CD1c-positive myeloid dendritic cell (primary cell): Measurements from ENCODE around the gene SPARCL1.

Source experiments
- DNase-seq: peaks from one replicate; pipeline ENCODE4 v3.0.0-alpha.2; 2016; ENCODE audit errors: extremely low spot score

The SPARCL1 gene

GRCh38 chr4:87541956-87542709 lies 13.0 kb upstream of the SPARCL1 start:
- DNase-seq = no peak

GRCh38 chr4:87541521-87541920 lies 12.3 kb upstream of the SPARCL1 start:
- DNase-seq = no peak

GRCh38 chr4:87540146-87541058 lies 11.2 kb upstream of the SPARCL1 start:
- no peak for DNase-seq

- DNase-seq = no peak
Measured at GRCh38 chr4:87532907-87533306, 3.7 kb upstream of the SPARCL1 start.

- no peak for DNase-seq
Measured at GRCh38 chr4:87532109-87532508, 2.9 kb upstream of the SPARCL1 start.

- no peak for DNase-seq
Measured at GRCh38 chr4:87531621-87532020, 2.4 kb upstream of the SPARCL1 start.

- no peak for DNase-seq
Measured at GRCh38 chr4:87530868-87531267, 1.7 kb upstream of the SPARCL1 start.

GRCh38 chr4:87530229-87530628 lies 1.1 kb upstream of the SPARCL1 start:
- DNase-seq = no peak

- DNase-seq = no peak
Measured at GRCh38 chr4:87527431-87528220, 1.6 kb downstream of the SPARCL1 start.

- no peak for DNase-seq
Measured at GRCh38 chr4:87525636-87526295, 3.4 kb downstream of the SPARCL1 start.

GRCh38 chr4:87524456-87524855 lies 4.7 kb downstream of the SPARCL1 start:
- no peak for DNase-seq

GRCh38 chr4:87523307-87523706 lies 5.9 kb downstream of the SPARCL1 start:
- no peak for DNase-seq

GRCh38 chr4:87521757-87522374 lies 7.3 kb downstream of the SPARCL1 start:
- no peak for DNase-seq

GRCh38 chr4:87521319-87521718 lies 7.9 kb downstream of the SPARCL1 start:
- no peak for DNase-seq

GRCh38 chr4:87517621-87518020 lies 11.6 kb downstream of the SPARCL1 start:
- DNase-seq = no peak

GRCh38 chr4:87516683-87517082 lies 12.5 kb downstream of the SPARCL1 start:
- DNase-seq = no peak

- DNase-seq = no peak
Measured at GRCh38 chr4:87512400-87512799, 16.8 kb downstream of the SPARCL1 start.

- DNase-seq = no peak
Measured at GRCh38 chr4:87511500-87511899, 17.7 kb downstream of the SPARCL1 start.

GRCh38 chr4:87510747-87511146 lies 18.4 kb downstream of the SPARCL1 start:
- DNase-seq = no peak

GRCh38 chr4:87506974-87507701 lies 22.0 kb downstream of the SPARCL1 start:
- DNase-seq = no peak
